Neuronal stem cell (in vitro differentiated cells): ENCODE data around the gene DMD.
"Not testable (repeated sequence)": the region's sequence is repeated elsewhere in the genome, so short reads cannot be mapped to it uniquely, and the experiment has no call there.

Source experiments
- DNase-seq: peaks from one replicate; pipeline ENCODE4 v3.0.0-alpha.2; 2013; ENCODE audit warnings: low spot score
- H2AFZ ChIP-seq: one replicate; pipeline ENCODE4 v1.6.1; 2013; ENCODE audit warnings: mild to moderate bottlenecking, low read length, inconsistent platforms
- H2AK5ac ChIP-seq: 2 replicates; pipeline ENCODE4 v1.6.1; 2013; ENCODE audit warnings: low read depth, mild to moderate bottlenecking, inconsistent platforms, low read length, moderate library complexity, mixed read lengths
- H2BK120ac ChIP-seq: 2 replicates; pipeline ENCODE4 v1.6.1; 2013; ENCODE audit warnings: low read depth, mild to moderate bottlenecking, inconsistent platforms, low read length, moderate library complexity, mixed read lengths
- H2BK12ac ChIP-seq: one replicate; pipeline ENCODE4 v1.6.1; 2013; ENCODE audit warnings: low read length, inconsistent platforms
- H2BK15ac ChIP-seq: 2 replicates; pipeline ENCODE4 v1.6.1; 2013; ENCODE audit warnings: mild to moderate bottlenecking, low read length, inconsistent platforms, mixed read lengths
- H2BK5ac ChIP-seq: one replicate; pipeline ENCODE4 v1.6.1; 2013; ENCODE audit warnings: inconsistent platforms, mild to moderate bottlenecking, low read length, moderate library complexity
- H3K14ac ChIP-seq: one replicate; pipeline ENCODE4 v1.6.1; 2013; ENCODE audit warnings: low read length, inconsistent platforms
- H3K18ac ChIP-seq: 2 replicates; pipeline ENCODE4 v1.6.1; 2013; ENCODE audit warnings: low read length, inconsistent platforms
- H3K23ac ChIP-seq: 2 replicates; pipeline ENCODE4 v1.6.1; 2013; ENCODE audit warnings: low read depth, mild to moderate bottlenecking, mixed read lengths, low read length, inconsistent platforms; ENCODE audit not compliant: poor library complexity
- H3K27ac ChIP-seq: replicated peaks from 3 replicates; pipeline ENCODE4 v1.5.1; 2013; ENCODE audit warnings: low read length, inconsistent platforms
- H3K27me3 ChIP-seq, 3 experiments: 2 replicates each; pipeline ENCODE4 v1.6.1; 2013; ENCODE audit warnings: low read length in 3 of 3, mild to moderate bottlenecking in 2 of 3, inconsistent platforms in 1 of 3, low read depth in 1 of 3, mixed read lengths in 1 of 3, moderate library complexity in 1 of 3; ENCODE audit not compliant: control insufficient read depth in 3 of 3, insufficient read depth in 3 of 3
- H3K36me3 ChIP-seq, 2 donors: replicated peaks in 1 of 2; 2 replicates each; pipeline ENCODE4 v1.6.1; 2013; ENCODE audit warnings: low read length in 2 of 2; ENCODE audit not compliant: control insufficient read depth in 2 of 2, insufficient read depth in 2 of 2
- H3K4ac ChIP-seq: 2 replicates; pipeline ENCODE4 v1.6.1; 2013; ENCODE audit warnings: inconsistent platforms, mild to moderate bottlenecking, low read length, moderate library complexity
- H3K4me1 ChIP-seq, 2 donors: 1 replicate in 1 of 2; 2 replicates in 1 of 2; pipeline ENCODE4 v1.6.1; 2013; ENCODE audit warnings: low read length in 2 of 2, low read depth in 1 of 2; ENCODE audit not compliant: control insufficient read depth in 2 of 2, insufficient read depth in 1 of 2
- H3K4me2 ChIP-seq: one replicate; pipeline ENCODE4 v1.6.1; 2013; ENCODE audit warnings: mild to moderate bottlenecking, low read length, inconsistent platforms; ENCODE audit not compliant: insufficient read depth, poor library complexity, severe bottlenecking
- H3K4me3 ChIP-seq, 2 donors: 2 replicates each; pipeline ENCODE4 v1.5.1; 2013; ENCODE audit warnings: low read length in 2 of 2, mild to moderate bottlenecking in 2 of 2, inconsistent platforms in 1 of 2, moderate library complexity in 1 of 2
- H3K79me1 ChIP-seq: one replicate; pipeline ENCODE4 v1.6.1; 2013; ENCODE audit warnings: low read depth, mild to moderate bottlenecking, inconsistent platforms, low read length, moderate library complexity
- H3K9ac ChIP-seq: one replicate; pipeline ENCODE4 v1.6.1; 2013; ENCODE audit warnings: mild to moderate bottlenecking, low read depth, low read length, inconsistent platforms; ENCODE audit not compliant: poor library complexity
- H3K9me3 ChIP-seq, 2 donors: replicated peaks in 1 of 2; 2 replicates each; pipeline versions ENCODE3 to v1.6.1; 2013; ENCODE audit warnings: low read length in 2 of 2, mild to moderate bottlenecking in 2 of 2, inconsistent platforms in 1 of 2, low read depth in 1 of 2, mixed read lengths in 1 of 2, moderate library complexity in 1 of 2; ENCODE audit not compliant: control insufficient read depth in 2 of 2, insufficient read depth in 1 of 2
- H4K8ac ChIP-seq: one replicate; pipeline ENCODE4 v1.6.1; 2013; ENCODE audit warnings: low read depth, mild to moderate bottlenecking, inconsistent platforms, low read length, moderate library complexity
- H4K91ac ChIP-seq: one replicate; pipeline ENCODE4 v1.6.1; 2013; ENCODE audit warnings: low read length, low read depth, mild to moderate bottlenecking, inconsistent platforms; ENCODE audit not compliant: poor library complexity
- WGBS, 2 donors: extraction: QIAGEN DNeasy Blood & Tissue Kit; methylation state at CpG; one replicate each; pipeline ENCODE4 v1.1.7; 2013; ENCODE audit warnings: missing lambda C conversion rate in 2 of 2, mixed read lengths in 1 of 2; ENCODE audit not compliant: insufficient read length in 2 of 2, insufficient replicate concordance in 1 of 2; ENCODE audit errors: extremely low coverage in 2 of 2; 5-methylcytosine and 5-hydroxymethylcytosine counted together

DMD gene

DNA sequence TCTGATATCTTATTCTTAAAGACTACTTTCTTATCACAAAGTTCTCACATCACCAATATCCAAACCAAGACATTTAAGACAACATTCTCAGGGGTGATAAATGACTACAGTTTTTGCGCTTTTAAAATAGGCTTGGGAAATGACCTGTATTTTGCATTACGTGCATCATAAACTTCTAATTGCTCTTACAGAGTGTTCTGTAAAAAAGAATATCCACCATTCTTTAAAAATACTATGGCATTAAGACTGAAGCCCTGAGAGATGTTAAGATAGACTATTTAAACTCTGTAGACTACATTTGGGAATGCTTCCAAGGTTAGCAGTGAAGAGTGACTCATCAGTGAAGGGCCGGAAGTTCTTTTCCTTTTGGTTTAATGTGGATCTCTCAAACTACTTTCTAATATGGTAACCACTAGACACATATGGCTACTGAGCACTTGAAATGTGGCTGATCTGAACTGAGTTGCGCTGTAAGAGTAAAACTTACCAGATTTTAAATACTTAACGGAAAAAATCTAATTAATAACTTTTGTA is 1620.7 kb downstream of the DMD start:
- H3K4me3 ChIP-seq = no peak overlapping the region
- H3K4ac ChIP-seq = no peak overlapping the region
- no peak overlapping the region for H3K9ac ChIP-seq
- no peaks in the 10 kb centered on the region for H3K27me3 ChIP-seq
- H2AFZ ChIP-seq = no peak overlapping the region
- no peak overlapping the region for H2BK120ac ChIP-seq
- H2BK15ac ChIP-seq = no peak overlapping the region
- no CpG with 5 or more reads among the region's 5 CpGs for WGBS, 2 donors
- no peaks in the 10 kb centered on the region for H3K36me3 ChIP-seq
- no peak overlapping the region for H4K8ac ChIP-seq
- H3K79me1 ChIP-seq = no peaks in the 10 kb centered on the region
- H3K14ac ChIP-seq = no peak overlapping the region
- no peak overlapping the region for H4K91ac ChIP-seq
- DNase-seq = no peak
- no peak overlapping the region for H3K27ac ChIP-seq
- H3K4me1 ChIP-seq = no peaks in the 10 kb centered on the region
- no peak overlapping the region for H2BK5ac ChIP-seq
- no peaks in the 10 kb centered on the region for H3K9me3 ChIP-seq
- no peak overlapping the region for H2BK12ac ChIP-seq
- H3K23ac ChIP-seq = no peak overlapping the region
- no peak overlapping the region for H3K18ac ChIP-seq
- no peak overlapping the region for H2AK5ac ChIP-seq
- no peak overlapping the region for H3K4me2 ChIP-seq

DNA sequence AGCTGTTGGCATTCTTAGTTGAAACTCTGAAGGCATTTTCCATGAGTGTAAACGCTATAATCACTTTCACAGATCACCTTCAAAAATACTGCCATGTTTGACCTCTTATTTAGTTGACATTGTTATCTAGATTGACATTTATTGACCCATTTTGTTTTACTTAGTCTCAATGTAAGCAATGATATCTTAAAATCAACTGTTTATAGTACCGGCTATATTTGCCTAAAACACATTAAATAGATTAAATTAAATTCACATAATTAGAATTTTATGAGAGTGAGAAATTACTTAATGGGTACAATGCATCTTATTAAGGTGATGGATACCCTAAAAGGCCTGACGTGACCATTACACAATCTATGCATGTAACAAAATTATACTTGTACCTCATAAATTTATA is 1621.8 kb downstream of the DMD start:
- no peak overlapping the region for H3K14ac ChIP-seq
- H3K27ac ChIP-seq = no peak overlapping the region
- no CpG with 5 or more reads among the region's 3 CpGs for WGBS, 2 donors
- H3K4me1 ChIP-seq = no peaks in the 10 kb centered on the region
- no peak overlapping the region for H3K4me2 ChIP-seq
- H2BK12ac ChIP-seq = no peak overlapping the region
- no peak overlapping the region for H2AK5ac ChIP-seq
- no peak overlapping the region for H3K4me3 ChIP-seq
- H3K4ac ChIP-seq = no peak overlapping the region
- no peaks in the 10 kb centered on the region for H3K36me3 ChIP-seq
- H3K79me1 ChIP-seq = no peaks in the 10 kb centered on the region
- H3K9me3 ChIP-seq = no peaks in the 10 kb centered on the region
- no peak overlapping the region for H2BK120ac ChIP-seq
- no peak overlapping the region for H3K23ac ChIP-seq
- no peak overlapping the region for H2AFZ ChIP-seq
- no peak for DNase-seq
- no peaks in the 10 kb centered on the region for H3K27me3 ChIP-seq
- H2BK5ac ChIP-seq = no peak overlapping the region
- no peak overlapping the region for H2BK15ac ChIP-seq
- no peak overlapping the region for H3K18ac ChIP-seq
- no peak overlapping the region for H4K8ac ChIP-seq
- H3K9ac ChIP-seq = no peak overlapping the region
- no peak overlapping the region for H4K91ac ChIP-seq

DNA sequence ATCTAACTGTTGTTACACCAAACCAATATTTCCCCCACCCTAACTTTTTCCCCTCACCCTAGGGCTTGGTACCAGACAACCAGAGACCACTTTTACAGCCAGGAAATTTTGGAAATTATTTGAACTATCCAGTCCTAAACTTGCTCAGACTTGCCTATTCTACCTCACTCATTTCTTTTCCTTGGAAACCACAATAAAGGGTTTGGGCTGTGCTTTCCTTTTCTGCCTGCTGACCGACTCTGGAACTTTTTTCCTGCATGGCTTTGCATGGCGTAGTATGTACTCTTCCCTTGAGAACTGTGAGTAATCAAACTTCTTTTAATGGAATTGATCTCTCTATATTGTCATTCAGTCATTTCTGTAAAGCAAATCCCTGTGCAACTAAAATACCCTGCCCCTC is 1623.0 kb downstream of the DMD start:
- no peak for DNase-seq
- no peaks in the 10 kb centered on the region for H3K9me3 ChIP-seq
- H3K4me1 ChIP-seq = no peaks in the 10 kb centered on the region
- no peak overlapping the region for H4K91ac ChIP-seq
- H3K27ac ChIP-seq = no peak overlapping the region
- no peak overlapping the region for H4K8ac ChIP-seq
- H3K4ac ChIP-seq = no peak overlapping the region
- no peak overlapping the region for H3K18ac ChIP-seq
- H2BK5ac ChIP-seq = no peak overlapping the region
- no peak overlapping the region for H3K4me2 ChIP-seq
- no peak overlapping the region for H2BK12ac ChIP-seq
- WGBS, 2 donors = no CpG with 5 or more reads among the region's 2 CpGs
- H2BK120ac ChIP-seq = no peak overlapping the region
- H3K36me3 ChIP-seq = no peaks in the 10 kb centered on the region
- H3K27me3 ChIP-seq = no peaks in the 10 kb centered on the region
- no peak overlapping the region for H2AFZ ChIP-seq
- no peak overlapping the region for H2AK5ac ChIP-seq
- H2BK15ac ChIP-seq = no peak overlapping the region
- H3K9ac ChIP-seq = no peak overlapping the region
- H3K14ac ChIP-seq = no peak overlapping the region
- H3K23ac ChIP-seq = no peak overlapping the region
- H3K4me3 ChIP-seq = no peak overlapping the region
- H3K79me1 ChIP-seq = no peaks in the 10 kb centered on the region

DNA sequence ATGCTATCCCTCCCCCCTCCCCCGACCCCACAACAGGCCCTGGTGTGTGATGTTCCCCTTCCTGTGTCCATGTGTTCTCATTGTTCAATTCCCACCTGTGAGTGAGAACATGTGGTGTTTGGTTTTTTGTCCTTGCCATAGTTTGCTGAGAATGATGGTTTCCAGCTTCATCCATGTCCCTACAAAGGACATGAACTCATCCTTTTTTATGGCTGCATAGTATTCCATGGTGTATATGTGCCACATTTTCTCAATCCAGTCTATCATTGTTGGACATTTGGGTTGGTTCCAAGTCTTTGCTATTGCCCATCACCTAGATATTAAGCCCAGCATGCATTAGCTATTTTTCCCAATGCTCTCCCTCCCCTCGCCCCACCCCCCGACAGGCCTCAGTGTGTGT is 1627.5 kb downstream of the DMD start:
- not testable (repeated sequence) for H3K4me1 ChIP-seq, H2BK15ac ChIP-seq, H3K36me3 ChIP-seq, H3K23ac ChIP-seq, H3K9me3 ChIP-seq, H3K4me3 ChIP-seq, H3K27me3 ChIP-seq, H2AFZ ChIP-seq, H2BK120ac ChIP-seq, H4K8ac ChIP-seq, H3K4me2 ChIP-seq, H3K14ac ChIP-seq, H3K4ac ChIP-seq, H2BK12ac ChIP-seq, H2BK5ac ChIP-seq, H3K9ac ChIP-seq, H2AK5ac ChIP-seq, H3K18ac ChIP-seq, H3K27ac ChIP-seq, DNase-seq, H4K91ac ChIP-seq, H3K79me1 ChIP-seq
- no CpG with 5 or more reads among the region's 3 CpGs for WGBS, 2 donors
